GM18870 (cell line): Measurements from ENCODE around the gene KRTAP2-3.
"Not testable (repeated sequence)": the region's sequence is repeated elsewhere in the genome, so short reads cannot be mapped to it uniquely, and the experiment has no call there.

ENCODE experiments used
- ATAC-seq: cut with Tn5 transposase; IDR thresholded peaks from one replicate; pipeline ENCODE4 v1.9.1; 2021; ENCODE audit warnings: moderate library complexity; ENCODE audit not compliant: unreplicated experiment

KRTAP2-3 gene

DNA sequence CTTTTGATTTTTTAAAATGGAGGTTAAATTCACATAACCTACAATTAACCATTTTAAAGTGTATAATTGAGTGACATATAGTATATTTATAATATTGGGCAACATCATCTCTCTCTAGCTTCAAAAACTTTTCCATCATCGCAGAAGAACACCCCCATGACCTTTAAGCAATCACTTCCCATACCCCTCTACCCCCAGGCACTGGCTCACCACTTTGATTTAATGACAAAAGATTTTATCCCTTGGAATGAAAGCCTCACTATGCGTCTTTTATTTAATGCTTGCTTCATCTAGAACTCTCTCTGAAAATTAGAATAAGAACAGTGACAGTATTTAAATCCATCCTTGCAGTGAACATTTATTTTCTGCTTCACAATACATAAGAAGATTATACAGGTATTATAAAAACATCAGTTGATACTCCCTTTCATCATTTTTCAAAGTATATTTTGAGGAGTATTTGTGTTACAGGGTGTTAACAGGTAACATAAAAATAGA, 22.0 kb downstream of the KRTAP2-3 start:
- ATAC-seq = no peak

DNA sequence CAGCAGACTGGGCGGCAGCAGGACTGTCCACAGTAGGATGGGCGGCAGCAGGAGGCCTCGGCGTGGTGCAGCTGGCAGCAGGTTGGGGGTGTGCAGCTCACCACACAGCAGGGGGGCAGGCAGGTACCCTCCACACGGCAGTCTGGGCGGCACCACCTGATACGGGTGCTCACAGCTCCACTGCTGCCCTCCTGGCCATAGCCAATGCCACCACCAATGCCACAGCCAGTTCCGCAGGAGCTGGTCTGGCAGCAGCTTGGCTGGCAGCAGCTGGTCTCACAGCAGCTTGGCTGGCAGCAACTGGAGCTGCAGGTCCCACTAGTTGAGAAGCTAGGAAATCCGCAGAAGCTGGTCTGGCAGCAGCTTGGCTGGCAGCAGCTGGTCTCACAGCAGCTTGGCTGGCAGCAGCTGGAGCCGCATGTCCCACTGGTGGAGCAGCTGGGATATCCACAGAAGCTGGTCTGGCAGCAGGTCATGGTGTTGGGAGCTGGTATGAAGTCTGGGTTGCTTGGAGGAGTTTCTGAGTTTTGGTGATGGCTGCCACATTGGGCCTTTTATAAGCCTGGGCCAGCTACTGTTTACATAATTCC, 25.5 kb downstream of the KRTAP2-3 start, which contains the start of gene KRTAP1-3:
Gene KRTAP1-3 (minus strand): TSS at position 529 of the 590 bp plus-strand sequence. CDS start 53 bp downstream, at position 476.
- ATAC-seq = not testable (repeated sequence)

DNA sequence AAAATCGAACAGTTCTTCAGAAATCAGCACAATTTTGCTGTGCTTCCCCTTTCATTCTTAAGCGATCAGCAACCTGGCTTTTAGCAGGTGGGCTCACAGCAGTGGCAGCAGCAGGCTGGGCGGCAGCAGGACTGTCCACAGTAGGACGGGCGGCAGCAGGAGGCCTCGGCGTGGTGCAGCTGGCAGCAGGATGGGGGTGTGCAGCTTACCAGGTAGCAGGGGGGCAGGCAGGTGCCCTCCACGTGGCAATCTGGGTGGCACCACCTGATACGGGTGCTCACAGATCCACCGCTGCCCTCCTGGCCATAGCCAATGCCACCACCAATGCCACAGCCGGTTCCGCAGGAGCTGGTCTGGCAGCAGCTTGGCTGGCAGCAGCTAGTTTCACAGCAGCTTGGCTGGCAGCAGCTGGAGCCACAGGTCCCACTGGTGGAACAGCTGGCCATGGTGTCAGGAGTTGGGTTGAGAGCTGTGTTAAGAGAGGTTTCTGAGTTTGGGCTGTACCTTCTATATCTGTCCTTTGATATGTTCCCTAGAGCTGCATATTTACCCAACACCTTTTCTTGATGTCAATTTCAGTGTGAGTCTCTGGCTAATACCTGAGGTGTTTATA, 30.2 kb downstream of the KRTAP2-3 start, which contains the start of gene KRTAP1-4:
Gene KRTAP1-4 (minus strand): TSS at position 563 of the 613 bp plus-strand sequence. CDS start 117 bp downstream, at position 446.
- ATAC-seq = no peak

DNA sequence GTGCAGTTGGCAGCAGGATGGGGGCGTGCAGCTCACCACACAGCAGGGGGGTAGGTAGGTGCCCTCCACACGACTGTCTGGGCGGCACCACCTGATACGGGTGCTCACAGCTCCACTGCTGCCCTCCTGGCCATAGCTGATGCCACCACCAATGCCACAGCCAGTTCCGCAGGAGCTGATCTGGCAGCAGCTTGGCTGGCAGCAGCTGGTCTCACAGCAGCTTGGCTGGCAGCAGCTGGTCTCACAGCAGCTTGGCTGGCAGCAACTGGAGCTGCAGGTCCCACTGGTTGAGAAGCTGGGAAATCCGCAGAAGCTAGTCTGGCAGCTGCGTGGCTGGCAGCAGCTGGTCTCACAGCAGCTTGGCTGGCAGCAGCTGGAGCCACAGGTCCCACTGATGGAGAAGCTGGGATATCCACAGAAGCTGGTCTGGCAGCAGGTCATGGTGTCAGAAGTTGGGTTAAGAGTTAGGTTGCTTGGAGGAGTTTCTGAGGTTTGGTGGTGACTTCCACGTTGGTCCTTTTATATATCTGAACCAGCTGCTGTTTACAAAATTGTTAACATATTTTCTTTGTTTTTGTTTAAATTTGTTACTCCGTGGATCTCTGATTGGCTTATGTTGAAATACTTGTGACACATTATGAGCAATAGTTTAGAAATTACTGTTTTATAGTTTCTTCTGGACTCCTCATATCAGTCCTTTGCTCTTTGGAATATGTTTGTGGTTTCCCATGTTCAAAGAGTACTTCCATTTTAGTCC, 33.0 kb downstream of the KRTAP2-3 start, which contains the start of gene KRTAP1-5:
Gene KRTAP1-5 (minus strand): TSS at position 494 of the 757 bp plus-strand sequence. CDS start 53 bp downstream, at position 441.
- ATAC-seq = no peak

DNA sequence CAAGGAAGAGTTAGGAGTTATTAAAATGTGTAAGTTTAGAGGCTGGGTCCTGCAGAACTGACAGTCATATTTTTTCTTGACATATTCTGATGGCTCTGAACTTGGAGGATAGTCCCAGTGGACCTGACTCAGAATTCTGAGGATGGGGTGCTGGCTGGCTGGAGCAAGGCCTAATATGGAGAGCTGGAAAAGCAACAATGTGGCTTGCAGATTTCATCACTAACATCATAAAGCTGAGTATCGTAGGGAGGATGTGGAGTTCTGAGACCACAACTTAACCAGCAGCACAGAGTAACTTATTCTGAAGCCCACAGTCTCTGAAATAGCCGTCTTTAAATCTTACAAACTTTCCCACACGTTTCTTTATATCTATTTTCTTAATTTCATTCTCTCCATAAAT, 35.2 kb downstream of the KRTAP2-3 start:
- ATAC-seq = no peak

DNA sequence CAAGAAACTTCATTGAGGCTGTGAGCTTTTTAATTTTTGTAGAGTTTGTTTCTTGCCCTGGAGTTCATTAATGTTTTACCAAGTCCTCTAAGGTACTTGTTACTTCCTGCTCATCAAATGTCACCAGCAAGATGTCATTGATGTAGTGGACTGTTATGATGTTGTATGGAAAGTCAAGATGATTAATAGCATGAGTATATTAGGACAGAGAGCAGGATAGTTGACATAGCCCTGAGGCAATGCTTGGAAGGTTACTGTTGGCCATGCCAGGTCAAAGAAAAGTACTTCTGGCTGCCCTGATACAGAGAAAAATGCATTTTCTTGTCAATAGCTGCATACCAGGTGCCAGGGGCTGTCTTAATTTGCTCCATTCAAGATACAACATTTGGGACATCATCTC, 39.6 kb downstream of the KRTAP2-3 start:
- no peak for ATAC-seq

DNA sequence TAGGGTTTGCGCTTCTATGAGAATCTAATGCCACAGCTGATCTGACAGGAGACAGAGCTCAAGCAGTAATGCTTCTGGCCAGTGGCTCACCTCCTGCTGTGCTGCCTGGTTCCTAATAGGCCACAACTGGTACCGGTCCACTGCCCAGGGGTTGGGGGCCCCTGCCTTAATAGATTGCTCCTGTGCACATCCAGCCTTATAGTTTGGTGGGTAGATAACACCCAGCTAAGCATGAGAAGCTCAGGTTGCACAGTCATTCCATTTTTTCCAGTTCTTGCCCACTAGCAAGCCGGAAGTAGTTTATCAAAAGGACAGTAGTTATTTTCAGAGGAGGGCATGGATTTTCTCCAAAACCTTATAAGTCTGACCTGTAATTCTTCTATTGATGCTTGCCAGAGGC, 40.5 kb downstream of the KRTAP2-3 start:
- ATAC-seq = no peak

DNA sequence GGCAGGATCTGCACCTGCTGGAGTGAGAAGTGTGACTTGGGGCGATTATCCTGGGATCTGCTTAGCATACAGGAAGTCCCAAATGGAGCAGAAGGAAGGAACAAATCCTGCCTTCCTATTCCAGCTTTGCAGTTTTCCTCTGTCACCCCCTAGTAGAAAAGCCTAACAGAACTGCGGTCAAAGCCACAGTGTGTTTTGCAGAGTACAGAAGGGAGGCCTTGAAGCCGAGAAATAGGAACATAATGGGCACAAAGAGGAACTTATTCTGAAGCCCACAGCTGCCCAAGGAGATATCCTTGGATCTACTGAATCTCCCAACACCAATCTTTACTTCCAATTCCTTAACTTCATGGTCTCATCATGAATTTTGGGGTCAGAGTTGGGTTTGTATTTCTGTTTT, 41.4 kb downstream of the KRTAP2-3 start:
- ATAC-seq = no peak

DNA sequence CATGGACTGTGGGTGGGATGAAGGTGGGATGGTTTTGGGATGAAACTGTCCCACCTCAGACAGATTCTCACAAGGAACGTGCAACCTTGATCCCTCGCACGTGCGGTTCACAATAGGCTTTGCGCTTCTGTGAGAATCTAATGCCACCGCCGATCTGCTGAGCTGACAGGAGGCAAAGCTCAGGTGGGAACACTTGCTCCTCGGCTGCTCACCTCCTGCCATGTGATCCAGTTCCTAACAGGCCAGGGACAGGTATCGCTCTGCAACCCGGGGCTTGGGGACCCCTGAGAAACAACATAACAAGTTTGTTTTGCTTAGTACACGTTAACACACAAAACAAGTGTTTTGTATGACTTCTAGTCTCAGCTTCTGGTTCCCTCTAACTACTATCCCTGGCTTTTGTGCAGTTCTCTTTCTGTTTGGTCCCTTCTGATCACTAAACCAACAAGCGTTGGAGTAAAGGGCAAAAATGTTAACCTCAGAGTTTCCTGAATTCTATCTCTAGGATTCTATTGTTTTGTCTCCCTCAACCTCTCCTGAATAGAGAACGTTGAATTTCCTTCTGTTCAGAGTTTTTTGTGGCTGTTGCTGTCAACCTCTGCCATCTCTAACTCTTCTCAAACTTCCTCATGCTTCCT, 43.2 kb downstream of the KRTAP2-3 start:
- no peak for ATAC-seq

DNA sequence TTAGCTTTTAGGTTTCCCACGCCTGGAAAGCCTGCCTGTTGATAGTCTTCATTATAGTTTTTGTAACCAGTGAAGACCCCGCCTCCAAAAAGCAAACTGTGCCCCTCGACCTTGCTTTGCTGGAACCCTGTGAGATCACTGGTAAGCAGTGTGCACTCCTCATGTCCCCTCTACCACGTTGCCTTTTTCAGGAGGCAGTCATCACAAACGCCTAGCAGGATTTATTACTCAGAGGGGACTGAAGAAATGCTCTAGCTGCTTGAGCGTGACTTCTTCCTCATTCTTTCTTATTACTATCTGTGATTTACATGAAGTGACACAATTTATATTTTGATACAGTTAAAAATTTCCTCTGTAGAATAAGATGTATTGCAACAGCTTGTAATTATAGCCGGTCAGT, 44.5 kb downstream of the KRTAP2-3 start:
- ATAC-seq = no peak

DNA sequence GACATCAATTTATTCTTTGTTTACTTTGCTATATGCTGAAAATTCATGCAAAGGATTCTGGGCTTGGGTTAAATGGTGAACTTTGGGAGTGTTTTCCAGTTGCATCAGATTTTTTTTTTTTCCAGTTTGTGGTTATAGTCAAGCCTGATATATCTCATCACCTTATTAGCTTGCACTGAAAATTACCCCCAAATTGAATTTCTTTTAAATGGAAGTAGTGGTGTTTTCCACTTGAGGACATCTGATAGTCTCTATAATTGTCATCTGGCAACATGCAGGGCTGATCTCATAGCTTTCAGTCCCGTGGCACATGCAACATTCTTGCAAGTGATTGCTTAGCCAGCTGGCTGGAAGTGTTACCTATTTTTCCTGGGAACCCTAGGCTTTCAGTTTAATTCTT, 46.3 kb downstream of the KRTAP2-3 start:
- ATAC-seq = no peak

DNA sequence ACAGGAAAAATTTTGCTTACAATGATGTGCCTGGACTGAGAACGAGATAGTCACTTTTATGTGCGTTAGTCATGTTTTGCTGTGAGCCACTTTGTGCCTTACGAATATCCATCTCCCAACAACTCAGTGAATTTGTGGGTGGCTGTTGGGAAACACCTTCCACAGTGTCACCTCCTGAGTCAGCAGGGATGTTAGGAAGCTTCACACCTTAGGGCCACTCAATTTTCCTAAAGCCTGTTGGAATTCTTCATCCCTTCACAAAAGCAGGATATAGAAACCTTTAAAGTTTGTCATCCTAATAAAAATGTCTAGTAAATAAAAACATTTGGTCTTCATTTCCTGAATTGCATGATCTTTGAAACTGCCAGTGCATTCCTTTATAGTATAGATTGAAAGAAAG, 46.7 kb downstream of the KRTAP2-3 start:
- ATAC-seq = no peak

DNA sequence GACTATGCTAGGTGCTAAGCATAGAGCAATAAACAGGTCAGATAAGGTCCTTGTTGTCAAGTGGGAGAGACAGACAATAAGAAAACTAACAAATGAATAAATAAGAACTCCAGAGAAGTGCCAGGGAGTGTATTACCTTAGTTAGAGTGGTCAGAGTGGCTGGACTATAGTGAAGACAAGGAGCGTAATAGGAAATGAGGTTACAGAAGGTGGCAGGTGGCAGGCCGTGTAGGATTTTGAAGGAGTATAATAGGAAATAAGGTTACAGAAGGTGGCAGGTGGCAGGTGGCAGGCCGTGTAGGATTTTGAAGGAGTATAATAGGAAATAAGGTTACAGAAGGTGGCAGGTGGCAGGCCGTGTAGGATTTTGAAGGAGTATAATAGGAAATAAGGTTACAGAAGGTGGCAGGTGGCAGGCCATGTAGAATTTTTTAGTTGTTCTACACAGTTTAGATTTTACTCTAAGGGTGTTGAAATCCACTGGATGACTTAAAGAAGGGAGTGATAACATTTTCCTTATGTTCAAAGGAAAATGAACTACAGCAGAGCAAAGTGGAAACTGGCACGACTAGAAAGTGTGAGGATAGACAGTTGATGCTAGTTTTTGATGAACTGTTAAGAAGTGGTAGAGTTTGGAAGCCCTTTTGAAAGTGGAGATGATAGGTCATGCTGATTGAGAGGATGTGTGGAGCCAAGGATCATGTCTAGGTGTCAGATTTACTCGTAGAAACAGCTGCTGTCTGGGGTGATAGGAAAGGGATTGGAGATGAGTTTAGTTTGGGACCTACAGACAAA, 47.4 kb downstream of the KRTAP2-3 start:
- no peak for ATAC-seq

DNA sequence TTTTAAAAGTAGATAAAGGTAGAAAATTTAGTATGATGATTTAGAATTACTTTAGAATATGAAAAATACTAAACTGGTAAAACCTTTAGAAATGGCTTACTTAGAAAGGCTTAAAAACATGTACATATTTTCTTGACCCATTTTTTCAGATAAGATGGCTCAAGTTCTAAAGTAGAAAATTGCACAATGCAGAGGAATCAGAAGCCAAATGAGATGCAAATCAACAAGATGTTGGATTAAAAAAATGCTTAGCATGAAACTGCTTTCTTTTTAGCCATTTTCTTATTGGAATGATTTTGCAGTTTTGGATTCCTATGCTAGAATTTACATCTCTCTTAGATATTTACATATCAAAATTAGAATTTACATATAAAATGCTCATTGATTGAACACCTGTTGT, 49.5 kb downstream of the KRTAP2-3 start:
- ATAC-seq = no peak

DNA sequence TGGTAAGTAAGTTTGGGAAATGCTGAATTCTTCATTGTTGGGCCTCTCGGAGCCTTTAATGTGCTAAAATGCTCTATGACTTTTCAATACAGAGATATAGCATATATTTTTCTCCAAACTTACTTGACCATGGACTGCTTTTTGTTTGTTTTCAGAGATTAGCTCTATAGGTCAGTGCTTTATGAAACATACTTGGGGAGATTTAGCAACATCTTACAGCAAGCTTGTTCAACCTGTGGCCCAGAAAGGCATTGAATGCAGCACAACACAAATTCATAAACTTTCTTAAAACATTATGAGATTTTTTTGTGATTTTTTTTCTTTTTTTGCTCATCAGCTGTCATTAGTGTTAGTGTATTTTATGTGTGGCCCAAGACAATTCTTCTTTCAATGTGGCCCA, 50.0 kb downstream of the KRTAP2-3 start:
- ATAC-seq = no peak

DNA sequence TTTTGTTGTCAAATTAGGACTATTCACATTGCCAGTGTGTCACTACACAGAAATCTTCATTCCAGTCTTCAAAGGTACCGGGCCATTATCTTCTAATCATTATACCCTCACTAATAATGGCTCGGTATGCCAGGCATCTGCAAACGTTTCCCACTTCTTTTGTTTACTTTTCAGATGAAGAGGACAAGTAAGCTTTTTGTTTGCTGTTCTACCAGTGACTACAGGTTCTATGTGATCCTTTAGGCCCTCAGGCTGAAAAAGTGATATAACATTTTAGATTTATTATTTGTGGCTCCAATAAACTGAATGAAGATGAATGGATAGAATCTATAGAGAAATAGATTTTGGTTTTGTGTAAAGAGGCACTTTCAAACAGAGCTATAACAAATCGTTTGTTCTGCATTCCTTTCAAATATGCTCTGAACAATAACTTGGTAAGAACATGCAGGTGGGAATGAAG, 50.6 kb downstream of the KRTAP2-3 start:
- no peak for ATAC-seq
